ENCODE results near the gene C5orf58.

C5orf58 gene

GRCh38 chr5:170273968-170274710 lies 41.4 kb downstream of the C5orf58 start:
- no peak overlapping the region for H3K4me3 ChIP-seq (ENCODE audit: low read length)
- TF ChIP-seq ZNF274 (IDR thresholded peaks at IDR 0.05; ENCODE audit: low read depth, low read length): no peak

- no peak for TF ChIP-seq ZNF274 (IDR thresholded peaks at IDR 0.05; ENCODE audit: low read depth, low read length)
- no peak overlapping the region for H3K4me3 ChIP-seq (ENCODE audit: low read length)
Observed at GRCh38 chr5:170275376-170275994, 42.7 kb downstream of the C5orf58 start.

- no peak for TF ChIP-seq ZNF274 (IDR thresholded peaks at IDR 0.05; ENCODE audit: low read depth, low read length)
- H3K4me3 ChIP-seq (ENCODE audit: low read length): no peak overlapping the region
Observed at GRCh38 chr5:170276140-170276539, 43.4 kb downstream of the C5orf58 start.

GRCh38 chr5:170277867-170278281 lies 45.1 kb downstream of the C5orf58 start:
- H3K4me3 ChIP-seq (ENCODE audit: low read length): no peak overlapping the region; the same call in 1 of the 2 replicates
- no peak for TF ChIP-seq ZNF274 (IDR thresholded peaks at IDR 0.05; ENCODE audit: low read depth, low read length)

GRCh38 chr5:170278611-170279458 lies 46.0 kb downstream of the C5orf58 start:
- no peak for TF ChIP-seq ZNF274 (IDR thresholded peaks at IDR 0.05; ENCODE audit: low read depth, low read length)
- H3K4me3 ChIP-seq (ENCODE audit: low read length): no peak overlapping the region; the same call in 1 of the 2 replicates

GRCh38 chr5:170279459-170279817 lies 46.7 kb downstream of the C5orf58 start:
- no peak for TF ChIP-seq ZNF274 (IDR thresholded peaks at IDR 0.05; ENCODE audit: low read depth, low read length)
- no peak overlapping the region for H3K4me3 ChIP-seq (ENCODE audit: low read length)

- TF ChIP-seq ZNF274 (IDR thresholded peaks at IDR 0.05; ENCODE audit: low read depth, low read length): no peak
- H3K4me3 ChIP-seq (ENCODE audit: low read length): no peak overlapping the region
Observed at GRCh38 chr5:170280011-170280493, 47.3 kb downstream of the C5orf58 start.

GRCh38 chr5:170283296-170283695 lies 50.5 kb downstream of the C5orf58 start:
- no peak for TF ChIP-seq ZNF274 (IDR thresholded peaks at IDR 0.05; ENCODE audit: low read depth, low read length)

GRCh38 chr5:170284231-170284630 lies 51.4 kb downstream of the C5orf58 start:
- no peak overlapping the region for H3K4me3 ChIP-seq (ENCODE audit: low read length)
- no peak for TF ChIP-seq ZNF274 (IDR thresholded peaks at IDR 0.05; ENCODE audit: low read depth, low read length)

More at GRCh38 chr5:170283296-170283695, 50.5 kb downstream of the C5orf58 start:
- no peak overlapping the region for H3K4me3 ChIP-seq (ENCODE audit: low read length)

GRCh38 chr5:170285181-170285580 lies 52.4 kb downstream of the C5orf58 start:
- TF ChIP-seq ZNF274 (IDR thresholded peaks at IDR 0.05; ENCODE audit: low read depth, low read length): no peak
- H3K4me3 ChIP-seq (ENCODE audit: low read length): no peak overlapping the region

GRCh38 chr5:170286386-170286925 lies 53.7 kb downstream of the C5orf58 start:
- TF ChIP-seq ZNF274 (IDR thresholded peaks at IDR 0.05; ENCODE audit: low read depth, low read length): no peak
- H3K4me3 ChIP-seq (ENCODE audit: low read length): no peak overlapping the region

- TF ChIP-seq ZNF274 (IDR thresholded peaks at IDR 0.05; ENCODE audit: low read depth, low read length): no peak
- no peak overlapping the region for H3K4me3 ChIP-seq (ENCODE audit: low read length)
Observed at GRCh38 chr5:170287532-170287931, 54.7 kb downstream of the C5orf58 start.

- TF ChIP-seq ZNF274 (IDR thresholded peaks at IDR 0.05; ENCODE audit: low read depth, low read length): no peak
- no peak overlapping the region for H3K4me3 ChIP-seq (ENCODE audit: low read length)
Observed at GRCh38 chr5:170288151-170288550, 55.4 kb downstream of the C5orf58 start.

GRCh38 chr5:170288551-170288950 lies 55.8 kb downstream of the C5orf58 start:
- no peak for TF ChIP-seq ZNF274 (IDR thresholded peaks at IDR 0.05; ENCODE audit: low read depth, low read length)
- no peak overlapping the region for H3K4me3 ChIP-seq (ENCODE audit: low read length)

All from GM08714 (cell line).